CD4-positive, alpha-beta T cell (primary cell): ENCODE data around the gene MYB. TPM values are rescaled to one million over a fixed set of nuclear protein-coding genes. Genes with fewer than 3 reads are reported as not detected.

Source experiments
- ATAC-seq: fragments of 200-7000 bp; cut with Tn5 transposase; one replicate; pipeline ENCODE4 v1.10.0; 2022; ENCODE audit warnings: mild to moderate bottlenecking; ENCODE audit not compliant: poor library complexity
- CTCF ChIA-PET: fragments of 350-600 bp; sonication (Branson Sonifier 250); formaldehyde crosslinking; loops from one replicate; lab custom pipeline; 2021; ENCODE audit warnings: antibody characterized with exemption, inconsistent platforms; lab: Charles Lee
- POLR2A ChIA-PET: fragments of 350-600 bp; sonication (Branson Sonifier 250); formaldehyde crosslinking; loops from one replicate; lab custom pipeline; 2021; ENCODE audit warnings: antibody characterized with exemption, inconsistent platforms; lab: Charles Lee
- DNase-seq, 14 experiments: peaks; one replicate each; pipeline ENCODE4 v3.0.0-alpha.2; 2013 to 2020; ENCODE audit warnings: mixed read lengths in 2 of 14
- H3K27ac ChIP-seq, 2 donors: one replicate each; pipeline versions ENCODE4 v1.5.1 to v1.7.0; 2013; ENCODE audit warnings: low read length in 2 of 2, low read depth in 1 of 2, mild to moderate bottlenecking in 1 of 2
- H3K27me3 ChIP-seq, 2 experiments: 1 replicate in 1 of 2; 2 replicates in 1 of 2; pipeline versions ENCODE4 v1.6.1 to v1.7.0; 2013; ENCODE audit warnings: low read length in 2 of 2, control low read depth in 1 of 2, mild to moderate bottlenecking in 1 of 2, moderate library complexity in 1 of 2; ENCODE audit not compliant: insufficient read depth in 2 of 2, control insufficient read depth in 1 of 2
- H3K36me3 ChIP-seq: one replicate; pipeline ENCODE4 v1.6.1; 2013; ENCODE audit warnings: low read length, control low read depth; ENCODE audit not compliant: insufficient read depth
- H3K4me1 ChIP-seq: one replicate; pipeline ENCODE4 v1.6.1; 2013; ENCODE audit warnings: low read length, control low read depth; ENCODE audit not compliant: insufficient read depth
- H3K4me3 ChIP-seq: one replicate; pipeline ENCODE4 v1.5.1; 2013; ENCODE audit warnings: mild to moderate bottlenecking, low read length, moderate library complexity
- H3K9me3 ChIP-seq, 2 experiments: 1 replicate in 1 of 2; 2 replicates in 1 of 2; pipeline versions ENCODE4 v1.6.1 to v1.7.0; 2013; ENCODE audit warnings: low read length in 2 of 2, mild to moderate bottlenecking in 2 of 2, control low read depth in 1 of 2, moderate library complexity in 1 of 2; ENCODE audit not compliant: control insufficient read depth in 1 of 2, insufficient read depth in 1 of 2
- H3K27ac Mint-ChIP-seq: one replicate; pipeline ENCODE4 v1.8.0; 2020; ENCODE audit warnings: mixed read lengths
- H3K27me3 Mint-ChIP-seq: one replicate; pipeline ENCODE4 v1.8.0; 2021; ENCODE audit warnings: mixed read lengths
- H3K36me3 Mint-ChIP-seq: one replicate; pipeline ENCODE4 v1.8.0; 2021; ENCODE audit warnings: low read depth, mixed read lengths
- H3K4me1 Mint-ChIP-seq: one replicate; pipeline ENCODE4 v1.8.0; 2021; ENCODE audit warnings: low read depth, mixed read lengths
- H3K4me3 Mint-ChIP-seq: one replicate; pipeline ENCODE4 v1.8.0; 2020; ENCODE audit warnings: mild to moderate bottlenecking, mixed read lengths
- H3K9me3 Mint-ChIP-seq: one replicate; pipeline ENCODE4 v1.8.0; 2020; ENCODE audit warnings: mixed read lengths
- CTCF ChIP-seq: fragments of 200-600 bp; IDR thresholded peaks from one replicate; pipeline ENCODE4 v1.8.0; 2022; ENCODE audit warnings: antibody characterized with exemption, mild to moderate bottlenecking
- intact Hi-C, 2 experiments: fragments of 100-400 bp; cut with DNase I in 1 of 2; cut with micrococcal nuclease in 1 of 2; formaldehyde crosslinking; loops; one replicate each; pipeline versions ENCODE4 v1.15.1 to v1.9.0; 2023 to 2025; cut with DNase I, micrococcal nuclease
- total RNA-seq, 174 experiments: library from RNA in 2 of 174; stranded (reverse) in 2 of 174; gene quantifications; one replicate each; pipeline ENCODE4 v1.2.3 and lab custom pipeline; 2021 to 2026

MYB gene
- total RNA-seq, 2 experiments from 2014 or later = 2.0 to 2.6 TPM

GRCh38 chr6:135173989-135174484, 7.1 kb upstream of the MYB start:
- H3K27ac Mint-ChIP-seq = no peak overlapping the region
- CTCF ChIA-PET = no interaction called here
- H3K27me3 Mint-ChIP-seq = no peaks in the 10 kb centered on the region
- no peaks in the 10 kb centered on the region for H3K4me1 ChIP-seq
- no peaks in the 10 kb centered on the region for H3K9me3 Mint-ChIP-seq
- POLR2A ChIA-PET = no interaction called here
- ATAC-seq (no peak), DNase-seq (no peak)
- H3K27me3 ChIP-seq = no peaks in the 10 kb centered on the region
- H3K27ac ChIP-seq = no peak overlapping the region
- no peaks in the 10 kb centered on the region for H3K36me3 Mint-ChIP-seq
- peaks cover 12% of the 10 kb centered on the region for H3K4me1 Mint-ChIP-seq
- H3K4me3 Mint-ChIP-seq = no peak overlapping the region
- H3K9me3 ChIP-seq = no peaks in the 10 kb centered on the region
- no peak overlapping the region for H3K4me3 ChIP-seq
- no peaks in the 10 kb centered on the region for H3K36me3 ChIP-seq
- no peak for TF ChIP-seq CTCF
- intact Hi-C loops = no loop called here

DNA sequence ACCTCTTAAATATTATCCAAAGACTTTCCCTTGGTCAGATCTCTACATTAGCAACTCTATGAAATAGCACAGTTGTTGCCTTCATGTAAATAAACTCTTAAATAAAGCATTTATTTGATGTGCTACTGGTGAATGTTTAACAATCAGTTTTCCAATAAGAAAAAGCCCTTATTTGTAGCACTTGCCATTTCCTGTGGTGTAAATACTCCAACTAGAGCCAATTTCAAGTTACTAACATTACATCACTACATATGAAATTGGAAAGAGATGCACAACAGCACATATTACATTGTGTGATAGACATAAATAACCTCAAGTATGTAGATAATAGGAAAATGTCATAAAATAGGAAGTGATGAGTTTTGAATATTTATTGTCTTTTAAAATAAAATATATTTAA, 5.0 kb upstream of the MYB start:
- Histone ChIP-seq H3K4me1 (peaks cover 3% of the 10 kb centered on the region), H3K27me3 (no peaks in the 10 kb centered on the region), H3K9me3 (no peaks in the 10 kb centered on the region), H3K4me3 (no peak overlapping the region), H3K36me3 (no peaks in the 10 kb centered on the region), H3K27ac (no peak overlapping the region)
- DNase-seq (no peak), ATAC-seq (no peak)
- Mint-ChIP-seq H3K4me3 (no peak overlapping the region), H3K36me3 (peaks cover 4% of the 10 kb centered on the region), H3K9me3 (no peaks in the 10 kb centered on the region), H3K27ac (no peak overlapping the region), H3K27me3 (no peaks in the 10 kb centered on the region), H3K4me1 (peaks cover 13% of the 10 kb centered on the region)
- TF ChIP-seq CTCF = no peak
- ChIA-PET POLR2A (no interaction called here), CTCF (no interaction called here)
- intact Hi-C loops = no loop called here

GRCh38 chr6:135176464-135176863, 4.6 kb upstream of the MYB start:
- no peak for ATAC-seq
- intact Hi-C loops = no loop called here
- CTCF ChIA-PET = no interaction called here

More at GRCh38 chr6:135176464-135176863, 4.6 kb upstream of the MYB start:
- Mint-ChIP-seq H3K9me3 (no peaks in the 10 kb centered on the region), H3K36me3 (peaks cover 4% of the 10 kb centered on the region), H3K27me3 (no peaks in the 10 kb centered on the region), H3K4me1 (peaks cover 13% of the 10 kb centered on the region), H3K27ac (no peak overlapping the region), H3K4me3 (no peak overlapping the region)
- Histone ChIP-seq H3K4me3 (no peak overlapping the region), H3K4me1 (peaks cover 3% of the 10 kb centered on the region), H3K9me3 (no peaks in the 10 kb centered on the region), H3K27me3 (no peaks in the 10 kb centered on the region), H3K27ac (no peak overlapping the region), H3K36me3 (no peaks in the 10 kb centered on the region)
- POLR2A ChIA-PET = interaction anchor here (1.4 kb wide), 1 partner anchor 14 kb away, joined by 5 read pairs; no protein-coding TSS in a partner anchor
- DNase-seq = peak in 1 of 14 experiments; percentile 5
- TF ChIP-seq CTCF = no peak
